K562 (cell line): ENCODE results near the gene KPNB1. TPM values are rescaled to one million over a fixed set of nuclear protein-coding genes. Genes with fewer than 3 reads are reported as not detected.

ENCODE experiments used
- ATAC-seq: fragments of 200-7000 bp; cut with Tn5 transposase; 3 replicates; pipeline ENCODE4 v1.9.1; 2020; ENCODE audit warnings: moderate library complexity
- BruUV-seq: library from RNA; stranded (reverse); fragments of 400-500 nt; replicated peaks from 2 replicates; lab custom pipeline; 2021; lab: Mats Ljungman, UMichigan
- CTCF ChIA-PET: fragments of 300-600 bp; formaldehyde crosslinking; extraction: SDS; loops from one replicate; lab custom pipeline; 2021; ENCODE audit warnings: low intra/inter-chr PET ratio; lab: Yijun Ruan, JAX
- POLR2A ChIA-PET: fragments of 300-600, 350-650 bp; sonication (Branson Sonifier 250); formaldehyde crosslinking; extraction: SDS; loops from one replicate; lab custom pipeline; 2021; ENCODE audit warnings: antibody characterized with exemption, inconsistent platforms; lab: Yijun Ruan, JAX
- DNase-seq, 4 experiments: peaks; one replicate each; pipeline versions ENCODE4 v3.0.0 to v3.0.0-alpha.2; 2011 to 2018; ENCODE audit warnings: low spot score in 3 of 4, mixed read lengths in 3 of 4; ENCODE audit errors: extremely low read depth in 1 of 4
- FAIRE-seq: peaks from 2 replicates; lab custom pipeline; 2011; peaks lifted over from hg19 to GRCh38; lab: Jason Lieb, UNC
- H2AFZ ChIP-seq: 2 replicates; pipeline ENCODE4 v1.6.0; 2011; ENCODE audit warnings: low read depth, low read length, control low read depth, inconsistent platforms
- H3K27ac ChIP-seq: fragments of 200-600 bp; 3 replicates; pipeline ENCODE4 v1.8.0; 2011; ENCODE audit warnings: low read depth, mild to moderate bottlenecking, control low read depth, inconsistent platforms, low read length, moderate library complexity, mixed read lengths; ENCODE audit errors: extremely low read depth
- H3K27me3 ChIP-seq, 2 experiments: fragments of 300-600 bp in 1 of 2; 2 replicates in 1 of 2; 3 replicates in 1 of 2; pipeline versions ENCODE4 v1.6.0 to v1.8.0; 2011; ENCODE audit warnings: inconsistent platforms in 2 of 2, low read length in 2 of 2, mild to moderate bottlenecking in 1 of 2, mixed read lengths in 1 of 2, moderate library complexity in 1 of 2; ENCODE audit not compliant: control insufficient read depth in 2 of 2, insufficient read depth in 2 of 2
- H3K36me3 ChIP-seq: fragments of 300-600 bp; 3 replicates; pipeline ENCODE4 v1.8.0; 2011; ENCODE audit warnings: mild to moderate bottlenecking, low read length, inconsistent platforms; ENCODE audit not compliant: control insufficient read depth, insufficient read depth
- H3K4me1 ChIP-seq, 2 experiments: fragments of 200-600 bp in 1 of 2; replicated peaks in 1 of 2; 2 replicates in 1 of 2; 3 replicates in 1 of 2; pipeline versions ENCODE4 v1.5.1 to v1.8.0; 2011; ENCODE audit warnings: inconsistent platforms in 2 of 2, low read length in 2 of 2, mild to moderate bottlenecking in 1 of 2, mixed read lengths in 1 of 2, moderate library complexity in 1 of 2; ENCODE audit not compliant: control insufficient read depth in 2 of 2, insufficient read depth in 2 of 2
- H3K4me2 ChIP-seq: 2 replicates; pipeline ENCODE4 v1.6.1; 2011; ENCODE audit warnings: low read length, control low read depth, inconsistent platforms, mixed read lengths; ENCODE audit not compliant: insufficient read depth
- H3K4me3 ChIP-seq: fragments of 200-600 bp; sonication (generic), shearing (Covaris generic); 2 replicates; pipeline ENCODE4 v1.5.1; 2016; ENCODE audit warnings: control low read depth, inconsistent platforms
- H3K79me2 ChIP-seq: fragments of 200-600 bp; 3 replicates; pipeline ENCODE4 v1.8.0; 2011; ENCODE audit warnings: low read length, inconsistent platforms; ENCODE audit not compliant: control insufficient read depth, insufficient read depth
- H3K9ac ChIP-seq, 2 experiments: 2 replicates each; pipeline versions ENCODE4 v1.6.0 to v1.6.1; 2011; ENCODE audit warnings: low read depth in 2 of 2, low read length in 2 of 2, control low read depth in 1 of 2, inconsistent platforms in 1 of 2, mild to moderate bottlenecking in 1 of 2, mixed read lengths in 1 of 2; ENCODE audit not compliant: insufficient read depth in 1 of 2
- H3K9me1 ChIP-seq: one replicate; pipeline ENCODE4 v1.6.0; 2011; ENCODE audit warnings: inconsistent platforms, mild to moderate bottlenecking, low read length, moderate library complexity; ENCODE audit not compliant: control insufficient read depth, insufficient read depth
- H3K9me3 ChIP-seq: replicated peaks from 2 replicates; pipeline ENCODE4 v1.5.1; 2011; ENCODE audit warnings: low read depth, low read length, inconsistent platforms; ENCODE audit not compliant: control insufficient read depth, insufficient read depth
- H4K20me1 ChIP-seq: replicated peaks from 2 replicates; pipeline ENCODE4 v1.6.1; 2011; ENCODE audit warnings: low read length, inconsistent platforms, mixed read lengths; ENCODE audit not compliant: control insufficient read depth, insufficient read depth
- BHLHE40 ChIP-seq: IDR thresholded peaks from 2 replicates; pipeline ENCODE4 v1.6.1; 2011; ENCODE audit warnings: low read length, improper control_type of control experiment
- MIER1 ChIP-seq: fragments of 450-650 bp; IDR thresholded peaks from 2 replicates; pipeline ENCODE4 v1.6.1; 2016; ENCODE audit warnings: antibody characterized with exemption, mild to moderate bottlenecking, low read depth
- NR4A1 ChIP-seq, 2 experiments: fragments of 250-450 bp in 1 of 2; fragments of 450-650 bp in 1 of 2; sonication (Bioruptor Pico) in 1 of 2; IDR thresholded peaks; 2 replicates each; pipeline versions ENCODE4 v1.4.0 to v1.6.1; 2016 to 2020; ENCODE audit warnings: mild to moderate bottlenecking in 2 of 2, missing compliant biosample characterization in 1 of 2, missing genetic modification characterization in 1 of 2, moderate library complexity in 1 of 2
- PHF8 ChIP-seq: fragments of 200-600 bp; sonication (generic); IDR thresholded peaks from 2 replicates; pipeline ENCODE4 v1.6.1; 2012; ENCODE audit warnings: mixed run types, mild to moderate bottlenecking, inconsistent platforms, low read length, moderate library complexity, borderline replicate concordance
- POLR2A ChIP-seq: fragments of 450-650 bp; conservative IDR thresholded peaks from 2 replicates; pipeline ENCODE4 v1.6.1; 2016
- POLR2AphosphoS5 ChIP-seq: IDR thresholded peaks from 2 replicates; pipeline ENCODE4 v1.6.1; 2011; ENCODE audit warnings: mild to moderate bottlenecking, low read depth, low read length, moderate library complexity; ENCODE audit not compliant: control insufficient read depth, insufficient read depth
- POLR2B ChIP-seq: fragments of 450-650 bp; IDR thresholded peaks from 2 replicates; pipeline ENCODE4 v1.6.1; 2018; ENCODE audit warnings: low read depth; ENCODE audit not compliant: partially characterized antibody
- SUPT5H ChIP-seq: fragments of 450-650 bp; IDR thresholded peaks from 2 replicates; pipeline ENCODE4 v1.6.1; 2016
- TCF3 ChIP-seq: sonication (generic); formaldehyde crosslinking; IDR thresholded peaks from 2 replicates; pipeline ENCODE4 v1.4.0; 2020; ENCODE audit warnings: mild to moderate bottlenecking, missing genetic modification reagents
- ZBTB8A ChIP-seq: fragments of 450-650 bp; IDR thresholded peaks from 2 replicates; pipeline ENCODE4 v1.6.1; 2018; ENCODE audit warnings: mild to moderate bottlenecking, moderate library complexity; ENCODE audit not compliant: partially characterized antibody
- ZFPM2 ChIP-seq: fragments of 250-450 bp; sonication (Bioruptor Pico); IDR thresholded peaks from 2 replicates; pipeline ENCODE4 v1.5.1; 2022; ENCODE audit warnings: mild to moderate bottlenecking
- ZSCAN29 ChIP-seq: fragments of 450-650 bp; IDR thresholded peaks from 2 replicates; pipeline ENCODE4 v1.6.1; 2017
- WGBS: fragments of 100-300 bp; shearing (Covaris generic); methylation state at CpG from one replicate; pipeline ENCODE4 v1.1.6; 2016; ENCODE audit warnings: low coverage, mixed read lengths; ENCODE audit not compliant: insufficient coverage; ENCODE audit errors: missing lambda C conversion rate; 5-methylcytosine and 5-hydroxymethylcytosine counted together
- in situ Hi-C: fragments of 300-500 bp; cut with MboI; formaldehyde crosslinking; loops from 4 replicates; pipeline ENCODE4 v1.15.0; 2018; ENCODE audit warnings: inconsistent platforms, mixed read lengths
- intact Hi-C: fragments of 100-400 bp; cut with micrococcal nuclease; formaldehyde crosslinking; loops from 2 replicates; pipeline ENCODE4 v1.14.2; 2022
- polyA plus RNA-seq, 8 experiments: library from polyadenylated mRNA; depleted of rRNA in 4 of 8; stranded (reverse) in 5 of 8; unstranded in 3 of 8; fragments of >200 nt; fragmentation: Nextera tagmentation in 2 of 8; fragmentation: Illumina TruSeq in 1 of 8; extraction: Ambion mirVana in 2 of 8; extraction: Trizol in 1 of 8; gene quantifications; 2 replicates each; pipeline versions ENCODE4 v1.2.1 to v1.2.3, GENCODE V29; 2011 to 2014; ENCODE audit warnings: inconsistent platforms in 1 of 8, missing spikeins in 1 of 8
- total RNA-seq, 7 experiments: library from RNA; depleted of rRNA in 6 of 7; stranded (reverse); fragments of >200 nt in 6 of 7; fragmentation: Illumina TruSeq in 2 of 7; extraction: Trizol in 2 of 7; gene quantifications; 2 replicates each; pipeline versions ENCODE4 v1.2.1 to v1.2.3, GENCODE V29; 2011 to 2021; ENCODE audit warnings: low replicate concordance in 1 of 7
- TF ChIP-seq, protein P1 (sequence below), 2 experiments: fragments of 450-650 bp in 1 of 2; sonication (generic) in 1 of 2; formaldehyde crosslinking in 1 of 2; IDR thresholded peaks; 2 replicates each; pipeline versions ENCODE4 v1.7.1 to v1.9.0; 2016 to 2022; ENCODE audit warnings: inconsistent platforms in 1 of 2, mild to moderate bottlenecking in 1 of 2, missing genetic modification reagents in 1 of 2

Gene KPNB1
- total and polyA plus RNA-seq, 9 of the 15 experiments (the other 6 are each of a cell fraction or from before 2014, with no cell fraction given) = 154 to 622 (median 354) TPM

DNA sequence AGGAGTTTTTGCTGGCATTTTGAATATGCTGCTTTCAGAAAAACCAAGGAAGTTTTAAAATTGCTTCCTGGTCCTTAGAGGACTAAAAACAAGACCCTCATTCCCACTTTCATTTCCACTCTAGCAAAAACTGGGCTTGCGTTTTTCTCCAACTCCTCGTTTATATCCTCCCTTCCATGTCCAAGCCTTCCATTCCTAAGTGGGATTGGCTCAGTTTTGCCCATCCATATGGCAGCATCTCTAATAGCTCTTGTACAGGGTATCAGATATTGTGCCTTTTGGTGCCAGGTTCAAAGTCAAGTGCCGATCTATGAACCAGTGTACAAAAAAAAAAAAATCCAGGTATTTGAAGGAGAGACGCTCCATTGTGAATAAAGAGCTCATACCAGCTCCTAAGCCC is 34.3 kb downstream of the KPNB1 start:
- in situ Hi-C loops (no loop called here), intact Hi-C loops (no loop called here)
- no peaks in the 10 kb centered on the region for H3K27me3 ChIP-seq
- no peak overlapping the region for H2AFZ ChIP-seq
- POLR2A ChIA-PET = interaction anchor here (0.6 to 1.0 kb wide), 5 partner anchors 9 to 55 kb away, joined by 3 to 4 read pairs (median 3); no protein-coding TSS in a partner anchor
- H3K4me1 ChIP-seq = no peaks in the 10 kb centered on the region; a peak in 1 of 5 replicates
- no peak for DNase-seq
- no peaks in the 10 kb centered on the region for H3K9me1 ChIP-seq
- no peak overlapping the region for H3K27ac ChIP-seq
- TF ChIP-seq POLR2B = peak; percentile 48
- TF ChIP-seq, protein P1, sequence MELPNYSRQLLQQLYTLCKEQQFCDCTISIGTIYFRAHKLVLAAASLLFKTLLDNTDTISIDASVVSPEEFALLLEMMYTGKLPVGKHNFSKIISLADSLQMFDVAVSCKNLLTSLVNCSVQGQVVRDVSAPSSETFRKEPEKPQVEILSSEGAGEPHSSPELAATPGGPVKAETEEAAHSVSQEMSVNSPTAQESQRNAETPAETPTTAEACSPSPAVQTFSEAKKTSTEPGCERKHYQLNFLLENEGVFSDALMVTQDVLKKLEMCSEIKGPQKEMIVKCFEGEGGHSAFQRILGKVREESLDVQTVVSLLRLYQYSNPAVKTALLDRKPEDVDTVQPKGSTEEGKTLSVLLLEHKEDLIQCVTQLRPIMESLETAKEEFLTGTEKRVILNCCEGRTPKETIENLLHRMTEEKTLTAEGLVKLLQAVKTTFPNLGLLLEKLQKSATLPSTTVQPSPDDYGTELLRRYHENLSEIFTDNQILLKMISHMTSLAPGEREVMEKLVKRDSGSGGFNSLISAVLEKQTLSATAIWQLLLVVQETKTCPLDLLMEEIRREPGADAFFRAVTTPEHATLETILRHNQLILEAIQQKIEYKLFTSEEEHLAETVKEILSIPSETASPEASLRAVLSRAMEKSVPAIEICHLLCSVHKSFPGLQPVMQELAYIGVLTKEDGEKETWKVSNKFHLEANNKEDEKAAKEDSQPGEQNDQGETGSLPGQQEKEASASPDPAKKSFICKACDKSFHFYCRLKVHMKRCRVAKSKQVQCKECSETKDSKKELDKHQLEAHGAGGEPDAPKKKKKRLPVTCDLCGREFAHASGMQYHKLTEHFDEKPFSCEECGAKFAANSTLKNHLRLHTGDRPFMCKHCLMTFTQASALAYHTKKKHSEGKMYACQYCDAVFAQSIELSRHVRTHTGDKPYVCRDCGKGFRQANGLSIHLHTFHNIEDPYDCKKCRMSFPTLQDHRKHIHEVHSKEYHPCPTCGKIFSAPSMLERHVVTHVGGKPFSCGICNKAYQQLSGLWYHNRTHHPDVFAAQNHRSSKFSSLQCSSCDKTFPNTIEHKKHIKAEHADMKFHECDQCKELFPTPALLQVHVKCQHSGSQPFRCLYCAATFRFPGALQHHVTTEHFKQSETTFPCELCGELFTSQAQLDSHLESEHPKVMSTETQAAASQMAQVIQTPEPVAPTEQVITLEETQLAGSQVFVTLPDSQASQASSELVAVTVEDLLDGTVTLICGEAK (IDR thresholded peaks at IDR 0.05) = no peak
- TF ChIP-seq, protein P1 (CRISPR knock-in tag; IDR thresholded peaks at IDR 0.05) = no peak
- peak; percentile 69; the same call in 1 of the 2 replicates for TF ChIP-seq POLR2A
- TF ChIP-seq NR4A1 (CRISPR knock-in tag; IDR thresholded peaks at IDR 0.05) = no peak
- TF ChIP-seq NR4A1 (tag; IDR thresholded peaks at IDR 0.05) = no peak
- 0 out of 2 replicates have a peak, but pooled peaks have one; percentile 61 for TF ChIP-seq SUPT5H
- no peak for TF ChIP-seq MIER1
- no peak for TF ChIP-seq PHF8
- no peak for TF ChIP-seq ZBTB8A
- TF ChIP-seq ZFPM2 = no peak
- TF ChIP-seq BHLHE40 = no peak
- 0 out of 2 replicates have a peak, but pooled peaks have one; percentile 41 for TF ChIP-seq POLR2AphosphoS5
- TF ChIP-seq ZSCAN29 = no peak
- no peak for TF ChIP-seq TCF3 (CRISPR knock-in tag)
- no peak overlapping the region for H3K9ac ChIP-seq
- 95% methylated on average over 4 of the region's 4 CpGs for WGBS
- H3K36me3 ChIP-seq = peaks cover 67% of the 10 kb centered on the region
- no peaks in the 10 kb centered on the region; the same call in 1 of the 2 replicates for H4K20me1 ChIP-seq
- no peaks in the 10 kb centered on the region for H3K79me2 ChIP-seq
- CTCF ChIA-PET = no interaction called here
- H3K4me2 ChIP-seq = no peak overlapping the region
- no peak for FAIRE-seq
- no peak for ATAC-seq
- no peak overlapping the region for H3K4me3 ChIP-seq
- no peaks in the 10 kb centered on the region for H3K9me3 ChIP-seq
- no TSS peak for BruUV-seq
